Anterior cingulate cortex (tissue), 58 donors: ENCODE measurements around the gene ARHGAP26.
A peak's percentile ranks its signal among the peaks of the same experiment; 100 is the strongest.

Experiments
- DNase-seq, 58 donors: peaks; one replicate each; lab custom pipeline; 2025; lab: John Stamatoyannopoulos, UW

ARHGAP26 gene

GRCh38 chr5:142748132-142748531 is 22.0 kb upstream of the ARHGAP26 start:
- DNase-seq, result no peak

GRCh38 chr5:142748568-142749249 is 21.5 kb upstream of the ARHGAP26 start:
- DNase-seq, result peak in 9 of 58 donors; percentile 3 to 23 (median 11)

- no peak for DNase-seq
Measured at GRCh38 chr5:142749321-142749720, 20.9 kb upstream of the ARHGAP26 start.

GRCh38 chr5:142753116-142753631 is 17.0 kb upstream of the ARHGAP26 start:
- DNase-seq, result peak in 45 of 58 donors; percentile 3 to 82 (median 40)

- no peak for DNase-seq
Measured at GRCh38 chr5:142754031-142754430, 16.1 kb upstream of the ARHGAP26 start.

- DNase-seq, result no peak
Measured at GRCh38 chr5:142756576-142756975, 13.6 kb upstream of the ARHGAP26 start.

GRCh38 chr5:142757564-142757963 is 12.6 kb upstream of the ARHGAP26 start:
- no peak for DNase-seq

GRCh38 chr5:142758062-142758795 is 11.9 kb upstream of the ARHGAP26 start:
- no peak for DNase-seq

GRCh38 chr5:142758796-142759145 is 11.4 kb upstream of the ARHGAP26 start:
- no peak for DNase-seq

GRCh38 chr5:142763701-142764100 is 6.5 kb upstream of the ARHGAP26 start:
- no peak for DNase-seq

- DNase-seq, result no peak
Measured at GRCh38 chr5:142767178-142767577, 3.0 kb upstream of the ARHGAP26 start.

- no peak for DNase-seq
Measured at GRCh38 chr5:142767911-142768310, 2.3 kb upstream of the ARHGAP26 start.

GRCh38 chr5:142769251-142769792 is 855 bp upstream of the ARHGAP26 start:
- DNase-seq, result peak in 2 of 58 donors; percentile 42 to 68

- DNase-seq, result peak in 44 of 58 donors; percentile 21 to 71 (median 43)
Measured at GRCh38 chr5:142770650-142771609, 753 bp downstream of the ARHGAP26 start.

- DNase-seq, result no peak
Measured at GRCh38 chr5:142771666-142772065, 1.5 kb downstream of the ARHGAP26 start.

GRCh38 chr5:142772446-142773293 is 2.5 kb downstream of the ARHGAP26 start:
- DNase-seq, result no peak

- DNase-seq, result no peak
Measured at GRCh38 chr5:142777099-142777498, 6.9 kb downstream of the ARHGAP26 start.

- DNase-seq, result no peak
Measured at GRCh38 chr5:142777850-142778249, 7.7 kb downstream of the ARHGAP26 start.

- DNase-seq, result no peak
Measured at GRCh38 chr5:142779163-142779840, 9.1 kb downstream of the ARHGAP26 start.
